ENCODE measurements around the gene CAV2.

DNA sequence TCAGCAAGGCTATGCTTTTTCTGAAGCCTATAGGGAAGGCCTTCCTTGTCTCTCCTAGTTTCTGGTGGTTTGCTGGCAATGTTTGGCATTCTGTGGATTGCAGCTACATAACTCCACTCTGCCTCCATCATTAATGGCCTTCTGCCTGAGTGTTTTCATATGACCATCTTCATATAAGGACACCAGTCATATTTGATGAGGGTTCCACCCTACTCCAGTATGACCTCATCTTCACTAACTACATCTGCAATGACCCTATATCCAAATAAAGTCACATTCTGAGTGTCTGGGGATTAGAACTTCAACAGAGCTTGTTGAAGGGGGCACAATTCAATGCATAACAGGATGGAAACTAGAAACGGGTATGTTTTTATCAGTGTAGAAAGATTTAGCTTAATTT, 47.4 kb downstream of the CAV2 start:
- TF ChIP-seq, protein P1, sequence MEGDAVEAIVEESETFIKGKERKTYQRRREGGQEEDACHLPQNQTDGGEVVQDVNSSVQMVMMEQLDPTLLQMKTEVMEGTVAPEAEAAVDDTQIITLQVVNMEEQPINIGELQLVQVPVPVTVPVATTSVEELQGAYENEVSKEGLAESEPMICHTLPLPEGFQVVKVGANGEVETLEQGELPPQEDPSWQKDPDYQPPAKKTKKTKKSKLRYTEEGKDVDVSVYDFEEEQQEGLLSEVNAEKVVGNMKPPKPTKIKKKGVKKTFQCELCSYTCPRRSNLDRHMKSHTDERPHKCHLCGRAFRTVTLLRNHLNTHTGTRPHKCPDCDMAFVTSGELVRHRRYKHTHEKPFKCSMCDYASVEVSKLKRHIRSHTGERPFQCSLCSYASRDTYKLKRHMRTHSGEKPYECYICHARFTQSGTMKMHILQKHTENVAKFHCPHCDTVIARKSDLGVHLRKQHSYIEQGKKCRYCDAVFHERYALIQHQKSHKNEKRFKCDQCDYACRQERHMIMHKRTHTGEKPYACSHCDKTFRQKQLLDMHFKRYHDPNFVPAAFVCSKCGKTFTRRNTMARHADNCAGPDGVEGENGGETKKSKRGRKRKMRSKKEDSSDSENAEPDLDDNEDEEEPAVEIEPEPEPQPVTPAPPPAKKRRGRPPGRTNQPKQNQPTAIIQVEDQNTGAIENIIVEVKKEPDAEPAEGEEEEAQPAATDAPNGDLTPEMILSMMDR (conservative IDR thresholded peaks at IDR 0.05 in 1 of 2, IDR thresholded peaks at IDR 0.05 in 1 of 2; ENCODE audit: low read depth in 1 of 2, low read length in 2 of 2): no peak
- TF ChIP-seq EZH2 (IDR thresholded peaks at IDR 0.05; ENCODE audit: low read length, missing control alignments): no peak
